Activated CD4-positive, CD25-positive, alpha-beta regulatory T cell treated with anti-CD3 and anti-CD28 coated beads, Interleukin-2, amount 50 U/mL, for 72 hours (primary cell): ENCODE data around the gene RPTOR.
"Not testable (repeated sequence)": the region's sequence is repeated elsewhere in the genome, so short reads cannot be mapped to it uniquely, and the experiment has no call there.

Experiments
- DNase-seq: peaks from one replicate; pipeline ENCODE4 v3.0.0; 2021

The RPTOR gene

GRCh38 chr17:80724775-80725266 lies 180.2 kb downstream of the RPTOR start:
- DNase-seq: no peak

DNA sequence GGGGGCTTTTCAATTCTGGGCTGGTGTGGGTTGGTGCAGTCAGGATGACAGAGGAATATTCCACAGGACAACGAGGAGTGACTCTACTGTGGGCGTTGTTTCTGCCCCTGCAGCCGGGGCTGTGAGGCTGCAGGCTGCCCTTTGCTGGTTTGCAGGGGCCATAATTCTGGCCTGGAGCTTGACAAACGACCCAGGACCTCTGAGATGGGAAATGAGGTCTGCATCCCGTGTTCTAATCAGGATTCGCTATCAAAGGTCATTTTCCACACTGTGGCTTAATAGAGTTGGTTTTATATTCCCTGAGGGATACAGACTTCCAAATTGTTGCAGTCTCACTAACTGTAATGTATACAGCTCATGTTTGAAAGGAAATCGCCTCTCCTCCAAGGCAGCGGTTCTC lies 180.9 kb downstream of the RPTOR start:
- DNase-seq: no peak

DNA sequence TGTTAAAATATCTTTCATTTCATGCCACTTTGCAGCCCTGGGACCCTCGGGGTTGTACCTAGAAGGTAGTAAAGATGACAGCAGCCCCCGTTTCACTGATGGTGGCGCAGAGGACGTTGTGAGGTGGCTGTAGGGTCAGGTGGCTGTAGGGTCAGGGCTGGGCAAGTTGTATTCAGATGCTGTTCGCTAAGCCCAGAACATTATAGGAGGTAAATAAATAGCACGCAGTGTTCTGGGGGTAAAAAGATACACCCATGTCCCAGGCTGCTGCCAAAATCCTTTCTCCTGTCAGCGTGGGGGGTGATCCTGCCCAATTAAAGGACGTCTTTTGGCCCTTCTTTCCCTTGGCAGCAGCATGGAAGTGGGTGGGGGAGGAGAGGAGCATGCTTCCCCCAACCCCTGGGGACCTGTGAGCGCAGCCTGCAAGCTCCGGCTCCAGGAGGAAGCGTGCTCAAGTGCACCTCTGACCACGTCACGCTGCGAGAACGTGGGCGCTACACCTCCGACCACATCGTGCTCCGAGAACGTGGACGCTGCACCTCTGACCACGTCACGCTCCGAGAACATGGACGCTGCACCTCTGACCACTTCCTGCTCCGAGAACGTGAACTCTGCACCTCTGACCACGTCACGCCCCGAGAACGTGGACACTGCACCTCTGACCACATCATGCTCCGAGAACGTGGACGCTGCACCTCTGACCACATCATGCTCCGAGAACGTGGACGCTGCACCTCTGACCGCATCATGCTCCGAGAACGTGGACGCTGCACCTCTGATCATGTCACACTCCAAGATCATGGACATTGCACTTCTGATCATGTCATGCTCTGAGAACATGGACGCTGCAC lies 182.1 kb downstream of the RPTOR start:
- DNase-seq: no peak

DNA sequence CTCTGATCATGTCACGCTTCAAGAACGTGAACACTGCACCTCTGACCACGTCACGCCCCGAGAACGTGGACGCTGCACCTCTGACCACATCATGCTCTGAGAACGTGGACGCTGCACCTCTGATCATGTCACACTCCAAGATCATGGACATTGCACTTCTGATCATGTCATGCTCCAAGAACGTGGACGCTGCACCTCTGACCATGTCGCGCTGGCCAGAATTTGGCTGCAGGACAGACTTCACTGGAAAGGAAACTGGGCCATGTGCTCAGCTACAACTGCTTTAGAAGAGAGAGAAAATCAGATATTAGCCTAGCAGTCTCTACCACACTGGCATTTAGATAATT lies 182.7 kb downstream of the RPTOR start:
- no peak for DNase-seq

- no peak for DNase-seq
Observed at GRCh38 chr17:80729016-80729415, 184.4 kb downstream of the RPTOR start.

GRCh38 chr17:80729761-80730160 lies 185.1 kb downstream of the RPTOR start:
- DNase-seq: no peak

DNA sequence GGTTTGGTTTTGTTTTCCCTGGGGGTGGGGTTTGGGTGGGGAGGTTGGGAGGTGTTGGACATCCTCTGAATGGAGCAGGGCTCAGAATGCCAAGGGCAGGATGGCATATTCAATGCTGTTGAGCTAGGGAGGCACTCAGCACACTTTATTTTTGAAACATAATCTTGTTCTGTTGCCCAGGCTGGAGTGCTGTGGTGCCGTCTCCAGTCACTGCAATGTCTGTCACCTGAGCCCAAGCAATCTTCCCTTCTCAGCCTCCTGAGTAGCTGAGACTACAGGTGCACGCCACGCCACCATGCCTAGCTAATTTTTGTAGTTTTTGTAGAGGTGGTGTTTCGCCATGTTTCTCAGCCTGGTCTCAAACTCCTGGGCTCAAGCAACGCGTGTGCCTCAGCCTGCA lies 186.1 kb downstream of the RPTOR start:
- no peak for DNase-seq

- no peak for DNase-seq
Observed at GRCh38 chr17:80731323-80731722, 186.7 kb downstream of the RPTOR start.

DNA sequence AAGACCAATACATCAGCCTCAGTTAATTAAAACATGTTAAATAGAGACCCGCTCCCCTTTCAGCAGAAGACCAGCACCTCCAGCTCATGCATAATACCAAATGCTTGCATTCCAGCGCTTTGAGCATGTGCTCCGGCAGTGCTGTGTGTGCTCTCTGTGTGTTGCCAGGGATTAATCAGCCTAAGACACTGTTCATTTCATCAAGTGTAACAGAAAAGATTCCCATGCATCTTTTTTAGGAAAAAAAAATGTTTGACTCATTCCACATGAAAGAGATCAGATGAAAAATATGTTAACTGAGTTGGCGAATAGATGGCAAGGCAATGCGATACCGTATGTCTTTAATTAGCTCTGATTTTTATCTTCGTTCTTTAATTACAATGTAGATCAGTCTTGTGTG lies 187.6 kb downstream of the RPTOR start:
- no peak for DNase-seq

- DNase-seq: no peak
Observed at GRCh38 chr17:80737106-80738019, 192.7 kb downstream of the RPTOR start.

- no peak for DNase-seq
Observed at GRCh38 chr17:80738020-80738808, 193.6 kb downstream of the RPTOR start.

GRCh38 chr17:80738987-80739730 lies 194.5 kb downstream of the RPTOR start:
- no peak for DNase-seq

DNA sequence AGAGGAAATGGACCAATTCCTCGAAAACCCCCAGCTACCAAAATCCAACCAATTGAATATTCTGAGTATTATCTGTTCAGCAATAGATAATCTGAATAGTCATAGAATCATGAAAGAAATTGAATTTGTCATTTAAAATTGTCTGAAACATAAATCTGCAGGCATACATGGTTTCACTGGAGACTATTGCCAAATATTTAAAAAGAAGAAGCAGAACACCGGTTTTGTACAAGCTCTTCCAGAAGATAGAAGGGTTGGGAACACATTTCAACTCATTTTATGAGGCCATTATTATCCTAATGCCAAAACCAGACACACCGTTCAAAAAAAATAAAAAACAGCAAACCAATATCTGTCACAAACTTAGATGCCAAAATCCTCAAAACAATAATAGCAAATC lies 195.5 kb downstream of the RPTOR start:
- DNase-seq: no peak

DNA sequence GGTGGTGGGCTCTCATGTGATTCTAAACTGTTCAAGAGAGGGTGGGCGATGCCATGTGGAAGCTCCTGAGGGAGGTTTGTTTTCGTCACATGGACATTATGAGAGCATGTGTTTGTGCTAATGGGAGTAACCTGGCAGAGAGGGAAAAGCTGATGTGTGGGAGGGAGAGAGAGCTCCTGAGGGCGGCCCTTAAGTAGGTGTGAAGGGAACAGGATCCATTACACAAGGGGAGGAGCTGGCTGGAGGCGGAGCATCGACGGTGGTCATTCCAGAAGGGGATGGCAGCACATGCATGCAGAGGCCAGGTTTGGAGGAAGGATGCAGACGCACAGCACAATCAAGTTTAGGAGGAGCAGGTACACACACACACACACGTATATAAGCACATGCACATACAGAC lies 197.5 kb downstream of the RPTOR start:
- no peak for DNase-seq

DNA sequence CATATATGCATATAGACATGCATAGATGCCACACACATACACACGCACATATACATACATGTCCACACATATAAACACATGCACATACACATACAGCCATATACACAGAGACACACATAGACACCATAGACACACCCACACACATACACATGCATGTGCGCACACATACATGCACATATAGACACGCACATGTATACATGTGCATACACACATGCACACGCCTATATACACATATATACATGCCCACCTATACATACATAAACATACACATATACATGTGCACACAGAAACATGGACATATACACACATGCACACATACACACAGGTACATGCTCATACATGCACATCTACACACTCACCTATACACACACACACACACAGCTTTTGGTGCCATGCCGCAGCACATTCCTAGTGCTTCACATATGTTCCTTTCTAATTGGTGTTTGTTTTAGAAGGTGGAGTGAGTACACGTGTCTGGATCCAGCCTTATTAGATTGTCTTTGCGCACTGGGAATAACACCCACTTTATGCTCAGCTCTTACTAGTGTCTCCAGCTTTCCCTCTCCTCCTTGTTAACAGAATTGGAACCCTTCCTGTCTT lies 198.0 kb downstream of the RPTOR start:
- DNase-seq: no peak

DNA sequence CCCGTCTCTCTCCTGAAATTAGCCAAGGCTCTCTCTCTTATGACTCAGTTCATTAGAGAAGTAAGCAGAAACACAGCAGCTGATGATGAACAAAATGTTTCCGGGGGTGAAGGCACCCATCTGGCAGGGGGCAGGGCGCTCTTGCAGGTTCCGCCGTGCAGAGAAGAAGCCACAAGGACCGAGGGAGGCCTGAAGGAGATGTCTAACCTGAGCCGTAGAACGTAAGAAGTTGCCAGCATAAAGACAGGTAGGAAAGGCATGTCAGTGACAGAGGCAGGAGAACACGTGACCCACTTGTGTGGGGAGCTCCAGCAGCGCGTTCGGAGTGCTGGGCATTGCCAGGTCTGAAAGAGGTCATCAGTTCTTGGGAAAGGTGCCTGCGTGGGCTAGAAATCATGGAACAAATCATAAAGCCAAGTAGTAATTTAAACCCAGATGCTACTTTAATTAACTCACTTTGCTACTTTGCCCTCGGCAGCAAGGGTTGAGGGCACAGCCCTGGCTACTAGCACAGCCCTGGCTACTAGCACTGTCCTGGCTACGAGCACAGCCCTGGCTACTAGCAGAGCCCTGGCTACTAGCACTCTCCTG lies 198.6 kb downstream of the RPTOR start:
- DNase-seq: no peak

DNA sequence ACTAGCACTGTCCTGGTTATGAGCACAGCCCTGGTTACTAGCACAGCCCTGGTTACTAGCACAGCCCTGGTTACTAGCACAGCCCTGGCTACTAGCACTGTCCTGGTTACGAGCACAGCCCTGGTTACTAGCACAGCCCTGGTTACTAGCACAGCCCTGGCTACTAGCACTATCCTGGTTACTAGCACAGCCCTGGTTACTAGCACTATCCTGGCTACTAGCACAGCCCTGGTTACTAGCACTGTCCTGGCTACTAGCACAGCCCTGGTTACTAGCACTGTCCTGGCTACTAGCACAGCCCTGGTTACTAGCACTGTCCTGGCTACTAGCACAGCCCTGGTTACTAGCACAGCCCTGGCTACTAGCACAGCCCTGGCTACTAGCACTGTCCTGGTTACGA lies 199.3 kb downstream of the RPTOR start:
- DNase-seq: not testable (repeated sequence)

DNA sequence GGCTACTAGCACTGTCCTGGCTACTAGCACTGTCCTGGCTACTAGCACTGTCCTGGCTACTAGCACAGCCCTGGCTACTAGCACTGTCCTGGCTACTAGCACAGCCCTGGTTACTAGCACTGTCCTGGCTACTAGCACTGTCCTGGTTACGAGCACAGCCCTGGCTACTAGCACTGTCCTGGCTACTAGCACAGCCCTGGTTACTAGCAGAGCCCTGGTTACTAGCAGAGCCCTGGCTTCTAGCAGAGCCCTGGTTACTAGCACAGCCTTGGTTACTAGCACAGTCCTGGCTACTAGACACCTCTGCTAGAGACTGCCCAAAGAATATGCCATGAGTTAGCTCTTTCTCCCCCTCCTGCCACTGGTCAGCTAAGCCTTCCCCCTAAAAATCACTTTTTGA lies 200.1 kb downstream of the RPTOR start:
- not testable (repeated sequence) for DNase-seq

- DNase-seq: no peak
Observed at GRCh38 chr17:80745183-80745582, 200.5 kb downstream of the RPTOR start.

DNA sequence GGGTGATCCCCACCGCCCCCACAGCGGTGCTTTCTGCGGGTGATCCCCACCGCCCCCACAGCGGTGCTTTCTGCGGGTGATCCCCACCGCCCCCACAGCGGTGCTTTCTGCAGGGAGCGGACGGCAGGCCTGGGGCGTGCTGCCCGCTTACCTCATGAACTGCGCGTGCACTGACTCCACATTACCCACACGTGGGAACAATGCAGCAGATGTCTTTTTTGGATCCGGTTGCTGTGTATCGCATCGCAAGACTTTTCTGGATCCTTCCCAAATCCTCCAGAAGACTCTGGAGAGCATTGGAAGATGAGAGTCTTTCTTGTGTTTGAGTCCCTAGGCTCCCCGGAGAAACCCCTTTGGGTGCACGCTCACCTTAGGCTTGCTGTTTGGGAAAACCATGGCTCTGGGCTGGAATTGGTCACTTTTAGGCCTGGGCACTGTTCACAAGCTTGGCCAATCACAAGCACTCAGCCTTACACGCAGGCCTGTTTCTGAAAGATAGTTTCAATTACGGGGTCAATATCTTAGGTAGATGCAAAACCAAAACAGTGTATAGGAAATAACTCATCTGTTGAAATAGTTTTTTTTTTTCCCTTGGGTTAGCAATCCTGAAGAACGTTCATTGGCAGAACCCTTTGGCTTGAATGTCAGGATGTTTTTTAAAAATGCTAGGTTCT lies 201.8 kb downstream of the RPTOR start:
- DNase-seq: no peak

- no peak for DNase-seq
Observed at GRCh38 chr17:80747469-80747868, 202.8 kb downstream of the RPTOR start.
